Neural cell (in vitro differentiated cells): Measurements from ENCODE around the gene LRRC49. TPM values are rescaled to one million over a fixed set of nuclear protein-coding genes. Genes with fewer than 3 reads are reported as not detected.
"Not testable (repeated sequence)": the region's sequence is repeated elsewhere in the genome, so short reads cannot be mapped to it uniquely, and the experiment has no call there.

Source experiments
- H2AFZ ChIP-seq: fragments of 200-600, 300-800 bp; sonication (generic), shearing (Covaris generic); 2 replicates; pipeline ENCODE4 v1.6.0; 2014; ENCODE audit warnings: low read depth, mild to moderate bottlenecking, antibody characterized with exemption, low read length, moderate library complexity
- H3F3A ChIP-seq: fragments of 200-600 bp; shearing (Covaris generic); 2 replicates; pipeline ENCODE4 v1.6.1; 2016; ENCODE audit warnings: mild to moderate bottlenecking, moderate library complexity, mixed read lengths, antibody characterized with exemption, low read length; ENCODE audit not compliant: insufficient read depth, poor library complexity, severe bottlenecking
- H3K27ac ChIP-seq: fragments of 200-600, 300-800 bp; sonication (generic), shearing (Covaris generic); 2 replicates; pipeline ENCODE4 v1.5.1; 2014; ENCODE audit warnings: mild to moderate bottlenecking, low read length, moderate library complexity
- H3K27me3 ChIP-seq: fragments of 300-800, 200-600 bp; sonication (generic), shearing (Covaris generic); 2 replicates; pipeline ENCODE4 v1.6.0; 2014; ENCODE audit warnings: mild to moderate bottlenecking, low read depth, low read length, moderate library complexity; ENCODE audit not compliant: insufficient read depth
- H3K36me3 ChIP-seq: fragments of 300-800, 200-600 bp; sonication (generic), shearing (Covaris generic); 2 replicates; pipeline ENCODE4 v1.5.1; 2014; ENCODE audit warnings: mild to moderate bottlenecking, antibody characterized with exemption, low read length, moderate library complexity; ENCODE audit not compliant: insufficient read depth
- H3K4me2 ChIP-seq: fragments of 300-800, 200-600 bp; sonication (generic), shearing (Covaris generic); 2 replicates; pipeline ENCODE4 v1.6.0; 2014; ENCODE audit warnings: mild to moderate bottlenecking, low read length
- H3K4me3 ChIP-seq: fragments of 300-800, 200-600 bp; sonication (generic), shearing (Covaris generic); 2 replicates; pipeline ENCODE4 v1.5.1; 2014; ENCODE audit warnings: mild to moderate bottlenecking, low read length, moderate library complexity
- H3K79me2 ChIP-seq: fragments of 200-600 bp; shearing (Covaris generic); replicated peaks from 2 replicates; pipeline ENCODE4 v1.6.0; 2014; ENCODE audit warnings: mild to moderate bottlenecking, low read length, moderate library complexity; ENCODE audit not compliant: insufficient read depth
- H3K9ac ChIP-seq: fragments of 300-800, 200-600 bp; sonication (generic), shearing (Covaris generic); 2 replicates; pipeline ENCODE4 v1.6.1; 2016; ENCODE audit warnings: mild to moderate bottlenecking, low read length, mixed read lengths
- H3K9me2 ChIP-seq: fragments of 200-600 bp; shearing (Covaris generic); 2 replicates; pipeline ENCODE4 v1.6.1; 2016; ENCODE audit warnings: mild to moderate bottlenecking, low read length, mixed read lengths; ENCODE audit not compliant: insufficient read depth
- H3K9me3 ChIP-seq: fragments of 200-600, 300-800 bp; sonication (generic), shearing (Covaris generic); 2 replicates; pipeline ENCODE4 v1.6.1; 2016; ENCODE audit warnings: mild to moderate bottlenecking, mixed run types, low read length, moderate library complexity, mixed read lengths
- H4K20me1 ChIP-seq: fragments of 200-600 bp; shearing (Covaris generic); 2 replicates; pipeline ENCODE4 v1.6.1; 2016; ENCODE audit warnings: mild to moderate bottlenecking, mixed run types; ENCODE audit not compliant: insufficient read depth
- CTCF ChIP-seq: fragments of 450-650 bp; IDR thresholded peaks from 2 replicates; pipeline ENCODE4 v1.5.1; 2014; ENCODE audit warnings: antibody characterized with exemption, mild to moderate bottlenecking, moderate library complexity; ENCODE audit not compliant: poor library complexity, severe bottlenecking
- EP300 ChIP-seq: fragments of 450-650 bp; conservative IDR thresholded peaks from 2 replicates; pipeline ENCODE4 v1.6.1; 2014; ENCODE audit warnings: antibody characterized with exemption, mild to moderate bottlenecking, moderate library complexity; ENCODE audit not compliant: poor library complexity, severe bottlenecking
- EZH2 ChIP-seq: fragments of 200-600, 300-800 bp; shearing (Covaris generic), sonication (generic); IDR thresholded peaks from 2 replicates; pipeline ENCODE4 v1.6.1; 2014; ENCODE audit warnings: antibody characterized with exemption, low read length, borderline replicate concordance, mild to moderate bottlenecking; ENCODE audit not compliant: insufficient read depth, poor library complexity, severe bottlenecking
- MXI1 ChIP-seq: fragments of 450-650 bp; conservative IDR thresholded peaks from 2 replicates; pipeline ENCODE4 v1.6.1; 2014; ENCODE audit warnings: antibody characterized with exemption, mild to moderate bottlenecking; ENCODE audit not compliant: poor library complexity, severe bottlenecking
- POLR2AphosphoS5 ChIP-seq: IDR thresholded peaks from 2 replicates; pipeline ENCODE4 v1.6.1; 2012
- RAD21 ChIP-seq: fragments of 450-650 bp; conservative IDR thresholded peaks from 2 replicates; pipeline ENCODE4 v1.6.1; 2014; ENCODE audit warnings: antibody characterized with exemption, mild to moderate bottlenecking, moderate library complexity
- REST ChIP-seq: IDR thresholded peaks from 2 replicates; pipeline ENCODE4 v1.6.1; 2012; ENCODE audit warnings: borderline replicate concordance
- SMC3 ChIP-seq: fragments of 450-650 bp; conservative IDR thresholded peaks from 2 replicates; pipeline ENCODE4 v1.6.1; 2014; ENCODE audit warnings: antibody characterized with exemption, mild to moderate bottlenecking, moderate library complexity; ENCODE audit not compliant: poor library complexity
- TAF1 ChIP-seq: IDR thresholded peaks from 2 replicates; pipeline ENCODE4 v1.6.1; 2012; ENCODE audit warnings: low read depth
- polyA plus RNA-seq: library from polyadenylated mRNA; depleted of rRNA; stranded (reverse); fragments of >200 nt; gene quantifications from 2 replicates; pipeline ENCODE4 v1.2.3, GENCODE V29; 2014

Gene LRRC49
- polyA plus RNA-seq, 1 donor from 2014 or later, result 141 TPM

GRCh38 chr15:71015342-71015741 lies 122.7 kb downstream of the LRRC49 start:
- no peaks in the 10 kb centered on the region for H4K20me1 ChIP-seq
- peaks cover 2% of the 10 kb centered on the region for H3F3A ChIP-seq
- peaks cover 18% of the 10 kb centered on the region for H3K36me3 ChIP-seq
- H3K79me2 ChIP-seq, result no peaks in the 10 kb centered on the region
- no peak overlapping the region for H3K27ac ChIP-seq
- H3K9me2 ChIP-seq, result no peaks in the 10 kb centered on the region
- H3K9me3 ChIP-seq, result no peaks in the 10 kb centered on the region
- no peaks in the 10 kb centered on the region for H3K27me3 ChIP-seq
- TF ChIP-seq POLR2AphosphoS5, result no peak
- TF ChIP-seq EZH2, result no peak
- no peak for TF ChIP-seq SMC3
- no peak overlapping the region for H3K9ac ChIP-seq
- no peak overlapping the region for H3K4me3 ChIP-seq
- no peak overlapping the region for H3K4me2 ChIP-seq
- H2AFZ ChIP-seq, result no peak overlapping the region

GRCh38 chr15:71031232-71031631 lies 138.6 kb downstream of the LRRC49 start:
- not testable (repeated sequence) for H2AFZ ChIP-seq, H3K27me3 ChIP-seq, H3K27ac ChIP-seq, H3F3A ChIP-seq, H3K79me2 ChIP-seq, H3K4me2 ChIP-seq, H3K36me3 ChIP-seq, H3K9me3 ChIP-seq, H4K20me1 ChIP-seq, H3K4me3 ChIP-seq, H3K9ac ChIP-seq, H3K9me2 ChIP-seq

GRCh38 chr15:71035478-71035877 lies 142.9 kb downstream of the LRRC49 start:
- H3K36me3 ChIP-seq, result peaks cover 16% of the 10 kb centered on the region
- H3K27me3 ChIP-seq, H3K9ac ChIP-seq, H4K20me1 ChIP-seq, H3K4me3 ChIP-seq, H3K4me2 ChIP-seq, H3K9me2 ChIP-seq, H3K79me2 ChIP-seq, H3F3A ChIP-seq, H3K27ac ChIP-seq, H3K9me3 ChIP-seq, H2AFZ ChIP-seq: not testable (repeated sequence)

- no peaks in the 10 kb centered on the region for H3K79me2 ChIP-seq
- no peak overlapping the region for H2AFZ ChIP-seq
- H3F3A ChIP-seq, result no peaks in the 10 kb centered on the region
- H3K9ac ChIP-seq, result no peak overlapping the region
- no peak overlapping the region for H3K27ac ChIP-seq
- no peak overlapping the region for H3K4me2 ChIP-seq
- peaks cover 21% of the 10 kb centered on the region for H3K36me3 ChIP-seq
- H3K27me3 ChIP-seq, result no peaks in the 10 kb centered on the region
- no peak overlapping the region for H3K4me3 ChIP-seq
- TF ChIP-seq MXI1 (no peak), POLR2AphosphoS5 (no peak), RAD21 (no peak), REST (no peak), TAF1 (no peak), CTCF (no peak), EP300 (no peak), EZH2 (no peak), SMC3 (no peak)
- H3K9me2 ChIP-seq, result no peaks in the 10 kb centered on the region
- H4K20me1 ChIP-seq, result no peaks in the 10 kb centered on the region
- H3K9me3 ChIP-seq, result no peaks in the 10 kb centered on the region
Observed at GRCh38 chr15:71042356-71042922, 149.8 kb downstream of the LRRC49 start.
